DOHH2 (cell line): ENCODE measurements around the gene GPR157.

Experiments used
- H3F3A ChIP-seq: fragments of 200-600 bp; sonication (generic), shearing (Covaris generic); 2 replicates; pipeline ENCODE4 v1.6.0; 2016; ENCODE audit warnings: antibody characterized with exemption, mild to moderate bottlenecking; ENCODE audit not compliant: control insufficient read depth, insufficient read depth
- H3K27ac ChIP-seq: fragments of 200-600 bp; sonication (generic); 2 replicates; pipeline ENCODE4 v1.5.1; 2014; ENCODE audit warnings: low read depth, mild to moderate bottlenecking, low read length, moderate library complexity
- H3K27me3 ChIP-seq: fragments of 200-600 bp; sonication (generic); 2 replicates; pipeline ENCODE4 v1.6.1; 2014; ENCODE audit warnings: mild to moderate bottlenecking, low read length, mixed read lengths; ENCODE audit not compliant: control insufficient read depth
- H3K36me3 ChIP-seq: fragments of 200-600 bp; sonication (generic); 2 replicates; pipeline ENCODE4 v1.6.1; 2014; ENCODE audit warnings: mild to moderate bottlenecking, low read length, moderate library complexity, mixed read lengths; ENCODE audit not compliant: control insufficient read depth
- H3K4me1 ChIP-seq: fragments of 200-600 bp; sonication (generic); 2 replicates; pipeline ENCODE4 v1.6.1; 2014; ENCODE audit warnings: mild to moderate bottlenecking, low read length, mixed read lengths; ENCODE audit not compliant: control insufficient read depth
- H3K4me2 ChIP-seq: fragments of 200-600 bp; sonication (generic); 2 replicates; pipeline ENCODE4 v1.6.0; 2014; ENCODE audit warnings: mild to moderate bottlenecking, low read length, moderate library complexity
- H3K4me3 ChIP-seq: fragments of 200-600 bp; sonication (generic); 2 replicates; pipeline ENCODE4 v1.5.1; 2014; ENCODE audit warnings: mild to moderate bottlenecking, low read length, mixed read lengths
- H3K79me2 ChIP-seq: fragments of 200-600 bp; sonication (generic); 2 replicates; pipeline ENCODE4 v1.6.1; 2014; ENCODE audit warnings: mild to moderate bottlenecking, low read length, mixed read lengths; ENCODE audit not compliant: control insufficient read depth
- H3K9me2 ChIP-seq: fragments of 200-600 bp; sonication (generic); replicated peaks from 2 replicates; pipeline ENCODE4 v1.6.1; 2014; ENCODE audit warnings: mild to moderate bottlenecking, low read length, mixed read lengths; ENCODE audit not compliant: control insufficient read depth
- H3K9me3 ChIP-seq: fragments of 200-600 bp; sonication (generic); 2 replicates; pipeline ENCODE4 v1.6.1; 2014; ENCODE audit warnings: antibody characterized with exemption, low read length, mixed read lengths; ENCODE audit not compliant: control insufficient read depth, insufficient read depth
- H4K20me1 ChIP-seq: fragments of 200-600 bp; sonication (generic); 2 replicates; pipeline ENCODE4 v1.6.0; 2014; ENCODE audit warnings: low read depth, mild to moderate bottlenecking, antibody characterized with exemption, low read length, moderate library complexity; ENCODE audit not compliant: control insufficient read depth, insufficient read depth
- CTCF ChIP-seq: fragments of 200-600 bp; sonication (generic); IDR thresholded peaks from one replicate; pipeline ENCODE4 v1.5.1; 2014; ENCODE audit warnings: antibody characterized with exemption, mild to moderate bottlenecking, low read depth, low read length; ENCODE audit not compliant: poor library complexity, severe bottlenecking
- EZH2phosphoT487 ChIP-seq: fragments of 200-600 bp; sonication (generic); IDR thresholded peaks from 2 replicates; pipeline ENCODE4 v1.6.1; 2017; ENCODE audit warnings: borderline replicate concordance, mild to moderate bottlenecking, antibody characterized with exemption, low read length, moderate library complexity, mixed read lengths

The GPR157 gene

DNA sequence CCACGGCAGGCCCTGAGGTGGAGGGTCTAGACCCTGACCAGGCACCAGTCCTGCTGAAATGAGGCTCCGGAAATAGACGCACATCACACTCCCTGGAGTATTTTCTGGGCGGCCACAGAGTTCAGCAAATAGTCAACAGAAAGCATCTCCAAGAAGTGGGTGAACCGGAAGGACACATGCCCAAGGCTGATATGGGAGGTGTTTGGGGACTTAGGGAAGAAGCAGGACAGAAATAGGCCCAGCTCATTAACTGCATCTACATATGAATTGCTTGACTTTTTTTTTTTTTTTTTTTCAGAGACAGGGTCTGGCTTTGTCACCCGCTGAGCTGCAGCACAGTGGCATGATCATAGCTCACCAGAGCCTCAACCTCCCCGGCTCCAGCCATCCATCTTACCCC, 36.5 kb upstream of the GPR157 start:
- Histone ChIP-seq H3K79me2 (no peaks in the 10 kb centered on the region), H3K4me2 (no peak overlapping the region), H3K27ac (no peak overlapping the region)

GRCh38 chr1:9164919-9165318, 36.0 kb upstream of the GPR157 start:
- TF ChIP-seq CTCF (no peak), EZH2phosphoT487 (no peak)

More for the DNA sequence above, 36.5 kb upstream of the GPR157 start:
- Histone ChIP-seq H3K4me1 (peaks cover 27% of the 10 kb centered on the region), H3F3A (no peaks in the 10 kb centered on the region), H3K27me3 (no peaks in the 10 kb centered on the region), H4K20me1 (no peaks in the 10 kb centered on the region), H3K9me3 (no peaks in the 10 kb centered on the region), H3K9me2 (no peaks in the 10 kb centered on the region), H3K36me3 (no peaks in the 10 kb centered on the region), H3K4me3 (no peak overlapping the region)
- TF ChIP-seq EZH2phosphoT487 (no peak), CTCF (no peak)

DNA sequence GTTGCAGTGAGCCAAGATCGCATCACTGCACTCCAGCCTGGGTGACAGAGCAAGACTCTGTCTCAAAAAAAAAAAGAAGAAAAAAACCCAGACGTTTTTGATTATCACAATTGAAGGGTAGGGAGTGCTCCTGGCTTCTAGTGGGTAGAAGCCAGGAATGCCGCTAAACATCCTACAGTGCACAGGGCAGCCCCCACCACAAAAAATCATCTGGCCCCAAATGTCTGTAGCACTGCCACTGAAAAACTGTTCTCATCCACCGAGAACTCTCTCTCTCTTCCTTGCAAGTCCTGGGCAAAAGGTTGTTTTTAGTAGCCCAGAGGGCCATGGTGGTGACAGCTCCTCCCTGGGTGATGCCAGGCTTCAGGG, 35.6 kb upstream of the GPR157 start:
- no peaks in the 10 kb centered on the region for H4K20me1 ChIP-seq
- H3K27ac ChIP-seq, result no peak overlapping the region
- H3K4me1 ChIP-seq, result peaks cover 27% of the 10 kb centered on the region
- TF ChIP-seq EZH2phosphoT487, result no peak
- no peak for TF ChIP-seq CTCF
- no peaks in the 10 kb centered on the region for H3K27me3 ChIP-seq
- H3K36me3 ChIP-seq, result no peaks in the 10 kb centered on the region
- no peak overlapping the region for H3K4me2 ChIP-seq
- H3F3A ChIP-seq, result no peaks in the 10 kb centered on the region
- no peaks in the 10 kb centered on the region for H3K9me2 ChIP-seq
- H3K9me3 ChIP-seq, result no peaks in the 10 kb centered on the region
- no peaks in the 10 kb centered on the region for H3K79me2 ChIP-seq
- no peak overlapping the region for H3K4me3 ChIP-seq

More at GRCh38 chr1:9164919-9165318, 36.0 kb upstream of the GPR157 start:
- no peak overlapping the region for H3K27ac ChIP-seq
- no peaks in the 10 kb centered on the region for H3F3A ChIP-seq
- H3K36me3 ChIP-seq, result no peaks in the 10 kb centered on the region
- no peaks in the 10 kb centered on the region for H3K9me3 ChIP-seq
- H3K4me2 ChIP-seq, result no peak overlapping the region
- no peaks in the 10 kb centered on the region for H3K9me2 ChIP-seq
- no peaks in the 10 kb centered on the region for H3K79me2 ChIP-seq
- H4K20me1 ChIP-seq, result no peaks in the 10 kb centered on the region
- peaks cover 27% of the 10 kb centered on the region for H3K4me1 ChIP-seq
- no peak overlapping the region for H3K4me3 ChIP-seq
- H3K27me3 ChIP-seq, result no peaks in the 10 kb centered on the region

- H3K27me3 ChIP-seq, result no peaks in the 10 kb centered on the region
- no peaks in the 10 kb centered on the region for H3K9me2 ChIP-seq
- H4K20me1 ChIP-seq, result no peaks in the 10 kb centered on the region
- no peaks in the 10 kb centered on the region for H3K79me2 ChIP-seq
- H3K4me2 ChIP-seq, result no peak overlapping the region
- no peak for TF ChIP-seq EZH2phosphoT487
- TF ChIP-seq CTCF, result no peak
- H3K4me3 ChIP-seq, result no peak overlapping the region
- no peak overlapping the region for H3K27ac ChIP-seq
- H3K36me3 ChIP-seq, result no peaks in the 10 kb centered on the region
- H3K4me1 ChIP-seq, result peaks cover 27% of the 10 kb centered on the region
- H3K9me3 ChIP-seq, result no peaks in the 10 kb centered on the region
- no peaks in the 10 kb centered on the region for H3F3A ChIP-seq
These were observed 33.1 kb upstream of the GPR157 start for GRCh38 chr1:9161963-9162362.
